ENCODE data around the gene PIP4P1.
"Not testable (repeated sequence)": the region's sequence is repeated elsewhere in the genome, so short reads cannot be mapped to it uniquely, and the experiment has no call there.

PIP4P1 gene

DNA sequence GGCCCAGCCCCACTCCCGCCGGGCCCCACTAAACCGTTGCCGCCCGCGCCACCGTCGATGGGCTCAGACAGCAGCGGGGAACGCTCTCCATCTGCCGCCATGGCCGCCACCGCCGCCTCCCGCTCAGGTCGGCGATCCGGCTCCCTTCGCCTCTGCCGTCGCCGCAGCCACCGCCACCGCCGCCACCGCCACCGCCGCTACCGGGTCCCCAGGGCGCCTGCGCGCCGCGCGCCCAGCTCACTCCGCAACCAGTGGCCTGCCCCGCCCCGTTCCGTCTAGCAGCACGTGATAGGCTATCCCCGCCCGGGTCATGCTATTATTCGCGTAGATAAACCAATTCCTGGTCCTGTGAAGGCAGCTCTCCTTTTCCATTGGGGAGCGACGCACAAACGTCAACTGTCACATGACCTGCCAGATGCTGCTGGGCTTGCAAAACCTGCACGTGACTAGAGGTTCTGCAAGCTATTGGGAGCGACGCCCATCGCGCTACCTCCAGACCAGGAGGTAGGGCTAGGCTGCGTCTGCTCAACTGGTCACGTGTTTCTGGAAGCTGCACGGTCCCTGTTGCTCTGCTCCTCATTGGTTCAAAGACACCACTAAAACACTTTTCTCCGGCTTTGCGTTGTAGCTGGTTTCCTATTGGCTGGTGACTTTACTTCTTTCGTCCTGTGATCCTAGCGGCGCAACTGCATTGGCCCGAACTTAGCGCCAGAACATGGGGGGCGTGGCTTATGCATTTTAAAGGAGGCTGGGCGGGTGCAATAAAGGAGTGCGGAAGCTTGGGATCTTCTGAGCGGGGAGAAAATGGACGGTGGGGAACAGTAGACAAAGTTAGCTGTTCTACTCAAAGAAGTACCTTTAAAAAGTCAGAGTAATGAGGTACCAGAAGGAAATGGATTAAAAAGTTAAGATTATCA lies at the start of gene PIP4P1:
PIP4P1 (minus strand) TSS at position 210 of the 917 bp plus-strand sequence; CDS start at position 101, 109 bp downstream.
- DNase-seq (ENCODE audit: low read depth in 2 of 2): peak; percentile 90 to 97

DNA sequence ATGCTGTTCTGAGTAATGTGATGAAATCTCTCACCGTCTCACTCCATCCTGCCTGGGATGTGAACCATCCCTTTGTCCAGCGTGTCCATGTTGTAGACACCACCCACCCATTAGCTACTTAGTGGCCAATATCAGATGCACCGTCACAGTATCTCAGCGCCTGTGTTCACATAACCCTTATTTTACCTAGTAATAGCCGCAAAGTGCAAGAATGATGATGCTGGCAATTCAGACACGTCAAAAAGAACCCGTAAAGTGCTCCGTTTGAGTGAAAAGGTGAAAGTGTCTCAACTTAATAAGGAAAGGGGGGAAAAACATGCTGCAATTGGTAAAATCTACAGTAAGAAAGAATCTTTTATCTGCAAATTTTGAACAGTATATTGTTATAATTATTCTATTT lies 47.1 kb upstream of the PIP4P1 start:
- DNase-seq (ENCODE audit: low read depth in 2 of 2): no peak

GRCh38 chr14:20507537-20507936 lies 46.3 kb upstream of the PIP4P1 start:
- DNase-seq (ENCODE audit: low read depth in 2 of 2): not testable (repeated sequence)

DNA sequence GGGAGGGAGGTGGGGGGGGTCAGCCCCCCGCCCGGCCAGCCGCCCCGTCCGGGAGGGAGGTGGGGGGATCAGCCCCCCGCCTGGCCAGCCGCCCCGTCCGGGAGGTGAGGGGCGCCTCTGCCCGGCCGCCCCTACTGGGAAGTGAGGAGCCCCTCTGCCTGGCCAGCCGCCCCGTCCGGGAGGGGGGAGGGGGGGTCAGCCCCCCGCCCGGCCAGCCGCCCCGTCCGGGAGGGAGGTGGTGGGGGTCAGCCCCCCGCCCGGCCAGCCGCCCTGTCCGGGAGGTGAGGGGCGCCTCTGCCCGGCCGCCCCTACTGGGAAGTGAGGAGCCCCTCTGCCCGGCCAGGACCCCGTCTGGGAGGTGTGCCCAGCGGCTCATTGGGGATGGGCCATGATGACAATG lies 45.5 kb upstream of the PIP4P1 start:
- DNase-seq (ENCODE audit: low read depth in 2 of 2): not testable (repeated sequence)

- DNase-seq (ENCODE audit: low read depth in 2 of 2): not testable (repeated sequence)
Measured at GRCh38 chr14:20506276-20506675, 45.0 kb upstream of the PIP4P1 start.

- no peak for DNase-seq (ENCODE audit: low read depth in 2 of 2)
Measured at GRCh38 chr14:20503898-20504297, 42.7 kb upstream of the PIP4P1 start.

GRCh38 chr14:20501346-20501745 lies 40.1 kb upstream of the PIP4P1 start:
- DNase-seq (ENCODE audit: low read depth in 2 of 2): no peak

- no peak for DNase-seq (ENCODE audit: low read depth in 2 of 2)
Measured at GRCh38 chr14:20499881-20500280, 38.6 kb upstream of the PIP4P1 start.

DNA sequence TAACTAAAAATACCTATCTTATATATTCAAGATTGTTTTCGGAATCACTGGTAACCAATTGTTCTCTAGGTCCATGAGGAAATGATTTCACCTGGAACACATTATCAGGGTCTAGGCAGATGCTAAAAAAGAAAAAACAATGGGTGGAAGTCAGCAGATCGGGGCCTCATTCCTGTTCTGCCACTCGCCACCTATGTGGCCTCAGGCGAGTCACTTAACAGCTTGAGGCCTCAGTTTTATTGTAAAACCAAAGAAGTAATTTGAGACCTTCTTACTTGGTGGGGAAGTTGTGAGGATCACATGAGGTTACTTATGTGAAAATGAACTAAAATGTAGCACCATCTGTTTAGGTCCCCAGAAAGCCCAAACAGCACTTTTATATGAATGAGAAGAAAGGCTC lies 37.9 kb upstream of the PIP4P1 start:
- no peak for DNase-seq (ENCODE audit: low read depth in 2 of 2)

DNA sequence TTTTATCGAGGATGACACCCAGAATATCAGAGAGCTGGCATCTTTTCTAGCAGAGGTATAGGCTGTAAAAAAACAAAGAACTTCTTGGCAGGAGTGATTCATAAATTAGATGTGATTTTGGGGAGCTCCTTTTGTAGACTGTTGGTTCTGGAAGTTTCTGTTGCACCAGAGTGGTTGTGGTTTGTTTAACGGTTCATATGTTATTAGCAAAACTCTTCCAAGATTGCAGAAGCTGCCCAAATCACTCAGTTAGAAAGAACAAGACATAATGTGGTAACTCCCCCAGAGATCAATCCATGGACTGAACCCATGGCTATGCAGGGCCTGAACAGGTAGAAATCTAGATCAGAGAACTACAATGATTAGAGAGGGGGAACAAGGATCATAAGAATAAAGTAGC lies 37.4 kb upstream of the PIP4P1 start:
- DNase-seq (ENCODE audit: low read depth in 2 of 2): no peak

GRCh38 chr14:20494935-20495766 lies 33.9 kb upstream of the PIP4P1 start:
- DNase-seq (ENCODE audit: low read depth in 2 of 2): no peak

DNA sequence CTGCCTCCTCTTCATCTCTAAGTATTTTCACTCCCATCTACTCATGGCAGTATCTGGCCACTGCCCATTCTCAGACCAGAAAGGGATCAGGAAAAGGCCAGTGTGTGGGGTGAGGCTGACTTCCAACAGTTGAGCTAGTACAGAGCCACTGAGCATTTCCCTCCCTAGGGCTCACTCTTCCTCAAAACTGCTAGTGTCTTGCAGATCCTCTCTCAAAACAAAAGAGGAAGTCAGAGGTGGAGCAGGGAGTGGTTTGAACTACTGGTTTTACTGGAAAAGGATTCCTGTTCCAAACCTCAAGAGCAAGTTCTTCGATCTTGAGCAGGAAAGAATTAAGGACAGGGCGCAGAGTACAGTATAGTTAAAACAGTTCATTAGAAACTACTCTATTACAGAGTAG lies 32.4 kb upstream of the PIP4P1 start:
- DNase-seq (ENCODE audit: low read depth in 2 of 2): no peak

GRCh38 chr14:20492486-20492885 lies 31.3 kb upstream of the PIP4P1 start:
- DNase-seq (ENCODE audit: low read depth in 2 of 2): no peak

GRCh38 chr14:20490563-20490962 lies 29.3 kb upstream of the PIP4P1 start:
- DNase-seq (ENCODE audit: low read depth in 2 of 2): no peak

- no peak for DNase-seq (ENCODE audit: low read depth in 2 of 2)
Measured at GRCh38 chr14:20489093-20489994, 28.1 kb upstream of the PIP4P1 start.

DNA sequence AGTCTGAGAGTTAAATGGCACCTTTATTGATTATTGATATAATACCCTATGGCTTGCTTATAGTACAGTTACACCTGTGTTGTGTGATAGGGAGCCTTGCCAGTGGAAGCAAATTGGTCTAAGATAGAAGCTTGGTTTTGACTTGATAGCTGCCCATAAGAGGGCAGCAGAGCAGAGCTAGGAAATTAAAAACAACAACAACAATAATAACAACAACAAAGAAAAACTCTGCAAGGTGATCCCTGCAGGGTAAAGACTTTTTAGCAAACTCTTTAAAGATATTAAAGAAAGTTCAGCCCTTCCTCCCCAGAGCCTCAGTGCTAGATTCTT lies 26.1 kb upstream of the PIP4P1 start:
- no peak for DNase-seq (ENCODE audit: low read depth in 2 of 2)

DNA sequence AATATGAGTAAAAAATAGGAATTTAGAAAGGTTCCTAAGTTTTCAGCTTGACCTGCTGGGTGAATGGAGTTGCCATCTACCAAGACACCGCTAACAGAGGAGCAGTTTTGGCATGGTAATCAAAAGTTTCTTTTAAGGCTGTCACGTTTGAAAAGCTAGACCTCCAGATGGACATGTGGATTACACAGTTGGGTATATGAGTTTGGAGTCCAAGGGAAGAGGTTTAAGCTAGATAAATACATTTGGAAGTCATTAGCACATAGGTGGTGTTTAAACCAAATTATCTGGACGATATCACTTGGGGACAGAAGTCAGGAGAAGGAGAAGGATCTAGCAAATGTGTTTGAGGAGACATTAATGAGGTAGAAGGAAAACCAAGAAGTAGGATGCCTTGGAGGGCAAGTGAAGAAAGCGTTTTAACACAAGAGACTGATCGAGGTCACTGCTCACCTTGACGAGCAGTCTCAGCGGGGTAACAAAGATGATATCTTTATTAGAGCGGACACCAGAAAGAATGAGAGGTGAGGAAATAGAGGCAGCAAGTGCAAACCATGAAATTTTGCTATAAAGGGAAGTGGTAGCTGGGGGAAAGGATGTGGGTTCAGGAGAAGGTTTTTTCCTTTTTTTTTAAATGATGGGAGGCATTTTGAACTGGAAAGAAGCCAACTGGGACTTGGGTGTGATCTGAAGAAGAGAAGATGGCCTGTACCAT lies 25.6 kb upstream of the PIP4P1 start:
- DNase-seq (ENCODE audit: low read depth in 2 of 2): no peak

DNA sequence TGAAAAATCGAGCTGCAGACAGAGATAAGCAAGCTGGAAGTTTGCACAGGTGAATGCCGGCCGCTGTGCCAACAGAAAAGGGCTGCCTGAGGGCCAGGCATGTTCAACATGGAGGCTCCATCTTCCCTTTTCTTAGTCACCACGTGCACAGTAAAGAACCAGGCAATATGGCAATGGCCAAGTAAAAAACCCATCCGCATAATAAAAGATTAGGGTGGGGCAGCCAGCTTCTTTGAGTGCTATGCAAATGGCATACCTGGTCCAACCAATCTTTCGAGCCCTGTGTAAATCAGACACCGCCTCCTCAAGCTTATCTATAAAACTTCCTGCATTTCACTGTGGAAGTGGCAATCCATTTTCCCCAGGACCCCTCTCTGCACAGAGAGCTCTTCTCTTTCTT lies 24.7 kb upstream of the PIP4P1 start:
- no peak for DNase-seq (ENCODE audit: low read depth in 2 of 2)

DNA sequence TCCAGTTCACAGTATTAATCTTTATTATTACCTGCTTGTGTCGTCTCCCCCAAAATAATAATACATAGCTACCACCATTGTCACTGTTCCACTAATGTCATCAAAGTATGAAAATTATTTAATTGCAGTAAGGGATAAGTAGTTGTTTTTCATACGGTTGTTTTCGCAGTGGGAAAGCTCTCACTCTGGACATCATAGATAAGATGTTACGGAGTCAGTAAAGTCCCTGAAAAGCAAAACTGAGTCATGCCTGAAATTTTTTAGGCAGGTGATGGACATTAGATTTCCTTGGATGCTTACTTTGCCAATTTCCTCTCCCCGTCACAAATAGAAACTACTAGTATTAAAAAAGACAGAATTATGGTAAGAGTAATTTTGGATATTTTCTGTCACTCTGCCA lies 21.1 kb upstream of the PIP4P1 start:
- DNase-seq (ENCODE audit: low read depth in 2 of 2): no peak

- DNase-seq (ENCODE audit: low read depth in 2 of 2): no peak
Measured at GRCh38 chr14:20478894-20479293, 17.7 kb upstream of the PIP4P1 start.

- no peak for DNase-seq (ENCODE audit: low read depth in 2 of 2)
Measured at GRCh38 chr14:20477211-20477876, 16.1 kb upstream of the PIP4P1 start.
